HG02798 (cell line): ENCODE measurements around the gene LENG1.

Experiments
- ATAC-seq: cut with Tn5 transposase; IDR thresholded peaks from one replicate; pipeline ENCODE4 v1.9.1; 2021; ENCODE audit warnings: mild to moderate bottlenecking; ENCODE audit not compliant: unreplicated experiment, poor library complexity

Gene LENG1

DNA sequence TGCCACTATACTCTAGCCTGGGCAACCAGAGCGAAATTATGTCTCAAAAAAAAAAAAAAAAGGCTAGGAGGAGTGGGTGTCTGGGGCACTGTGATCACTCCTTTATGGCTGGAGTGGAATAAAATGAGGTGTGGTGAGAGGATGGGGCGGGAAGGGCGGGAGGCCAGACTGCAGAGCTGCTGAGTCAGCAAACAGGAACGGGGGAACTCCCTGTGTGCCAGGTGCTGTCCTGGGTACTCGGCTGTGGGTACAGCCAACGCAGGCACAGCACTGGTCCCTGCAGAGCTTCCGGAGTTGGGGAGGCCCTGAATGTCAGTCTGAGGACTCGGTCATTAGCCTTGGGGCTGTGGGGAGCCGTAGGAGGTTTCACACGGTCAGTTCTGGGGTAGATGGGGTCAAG, 38.3 kb downstream of the LENG1 start:
- no peak for ATAC-seq

DNA sequence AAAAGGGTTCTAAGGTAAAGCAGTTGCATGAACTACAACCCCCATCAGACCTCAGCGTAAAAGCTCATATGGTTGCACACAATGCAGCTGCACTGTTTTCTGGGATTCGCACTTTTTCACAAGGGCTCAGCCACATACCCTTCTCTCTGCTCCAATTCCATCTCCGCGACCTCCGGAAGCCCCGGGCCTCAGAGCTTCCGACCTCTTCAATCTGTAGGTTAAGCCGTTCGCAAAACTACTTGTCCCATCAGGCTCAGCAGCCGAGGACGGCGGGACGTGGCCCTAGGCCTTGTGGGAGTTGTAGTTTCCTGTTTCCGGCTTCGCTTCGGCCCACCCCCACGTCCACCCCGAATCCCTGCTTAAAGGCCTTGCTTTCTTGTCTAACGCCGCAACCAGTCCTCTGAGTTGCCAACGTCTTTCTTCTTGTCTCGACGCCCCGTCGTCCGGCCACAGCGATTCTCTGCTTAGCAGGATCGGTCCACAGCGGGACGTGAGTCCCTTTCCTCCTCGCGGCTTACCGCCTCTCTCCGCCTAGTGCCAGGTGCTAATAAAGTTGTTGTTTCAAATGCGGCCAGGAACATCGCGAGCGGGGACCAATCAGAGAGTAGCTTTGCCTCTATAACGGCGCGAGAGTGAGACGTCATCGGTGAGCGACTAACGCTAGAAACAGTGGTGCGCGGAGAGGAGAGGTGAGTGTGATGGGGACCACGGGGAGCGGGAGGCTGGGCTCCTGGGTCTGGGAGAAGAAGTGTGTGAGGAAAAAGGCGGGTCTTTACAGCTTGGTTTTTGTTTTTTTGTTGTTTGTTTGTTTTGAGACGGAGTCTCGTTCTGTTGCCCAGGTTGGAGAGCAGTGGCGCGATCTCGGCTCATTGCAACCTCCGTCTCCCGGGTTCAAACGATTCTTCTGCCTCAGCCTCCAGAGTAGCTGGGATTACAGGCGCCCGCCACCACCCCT, 44.1 kb downstream of the LENG1 start, which contains the start of the genes PRPF31 and TFPT:
PRPF31 (plus strand) TSS at position 646 of the 955 bp plus-strand sequence. CDS start 2,525 bp downstream, outside the sequence.
TFPT (minus strand) TSS at position 549 of the 955 bp plus-strand sequence; CDS start at position 161, 388 bp downstream.
- ATAC-seq, result peak; percentile 88

DNA sequence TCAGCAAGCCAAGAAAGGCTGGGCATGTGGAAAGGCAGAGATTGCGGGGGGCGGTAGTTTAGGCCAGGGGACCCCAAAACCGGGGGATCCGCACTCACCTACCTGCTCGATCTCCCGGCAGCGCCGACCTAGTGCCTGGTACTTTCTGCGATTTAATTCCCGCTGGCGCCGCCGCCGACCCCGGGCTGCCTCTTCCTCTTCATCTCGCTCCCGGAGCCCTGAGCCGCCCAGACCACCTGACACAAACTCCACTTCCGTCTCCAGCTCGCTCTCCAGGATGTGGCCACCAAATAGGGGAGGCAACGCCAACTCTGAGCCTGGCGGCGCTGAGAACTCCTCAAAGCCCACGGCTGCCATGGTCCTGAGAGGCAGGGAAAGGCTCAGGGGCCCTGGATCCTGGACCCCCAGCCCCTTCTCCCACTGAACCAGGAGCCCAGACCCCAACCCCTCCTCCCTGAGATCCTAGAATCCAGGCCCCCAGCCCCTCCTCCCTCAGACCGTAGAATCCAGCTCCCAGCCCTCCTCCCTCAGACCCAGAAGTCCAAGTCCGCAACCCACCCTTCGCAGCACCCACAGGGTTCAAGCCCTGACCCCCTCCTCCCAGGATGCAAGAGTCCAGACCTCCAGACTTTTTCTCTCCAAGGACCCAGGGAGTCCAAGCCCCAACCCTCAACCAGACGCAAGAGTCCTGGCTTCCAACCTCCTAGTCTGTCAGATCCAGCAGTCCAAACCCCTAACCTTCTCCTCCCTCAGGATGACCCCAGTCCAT, 45.0 kb downstream of the LENG1 start:
- no peak for ATAC-seq

DNA sequence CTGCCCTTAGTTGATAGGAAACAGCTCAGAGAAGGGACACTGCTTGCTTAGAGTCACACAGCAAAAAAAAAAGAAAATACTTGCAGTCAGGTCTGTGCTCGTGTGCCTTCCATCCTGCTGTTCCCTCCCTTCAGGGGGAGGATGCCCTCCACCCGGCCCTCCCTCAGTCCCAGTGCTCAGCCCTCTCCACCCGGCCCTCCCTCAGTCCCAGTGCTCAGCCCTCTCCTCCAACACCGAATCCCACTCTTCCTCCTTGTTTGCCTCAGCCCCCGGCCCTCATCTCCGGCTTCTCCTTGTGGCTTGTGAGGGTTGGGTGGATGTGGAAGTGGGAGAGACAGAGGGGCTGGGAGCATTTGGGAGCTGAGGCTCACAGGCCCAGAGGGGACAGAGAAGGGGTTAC, 49.9 kb downstream of the LENG1 start:
- ATAC-seq, result no peak

DNA sequence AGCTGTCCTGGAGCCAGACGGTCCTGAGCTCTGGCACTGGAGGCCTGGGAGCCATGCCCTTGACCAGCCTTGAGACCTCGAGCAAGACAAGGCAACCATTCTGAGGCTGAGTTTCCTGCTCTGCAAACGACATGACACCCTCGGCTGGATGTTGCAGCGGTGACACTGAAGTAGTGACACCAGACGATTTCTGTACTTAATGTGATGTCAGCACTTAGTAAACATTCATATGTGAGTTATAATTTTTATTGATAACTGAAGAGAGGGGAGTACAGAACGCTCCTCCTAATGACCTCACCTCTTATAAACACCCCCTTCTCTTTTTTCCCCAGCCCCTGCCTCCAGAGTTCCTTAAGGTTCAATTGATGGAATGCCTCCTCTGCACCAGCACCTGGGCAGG, 51.0 kb downstream of the LENG1 start:
- no peak for ATAC-seq

DNA sequence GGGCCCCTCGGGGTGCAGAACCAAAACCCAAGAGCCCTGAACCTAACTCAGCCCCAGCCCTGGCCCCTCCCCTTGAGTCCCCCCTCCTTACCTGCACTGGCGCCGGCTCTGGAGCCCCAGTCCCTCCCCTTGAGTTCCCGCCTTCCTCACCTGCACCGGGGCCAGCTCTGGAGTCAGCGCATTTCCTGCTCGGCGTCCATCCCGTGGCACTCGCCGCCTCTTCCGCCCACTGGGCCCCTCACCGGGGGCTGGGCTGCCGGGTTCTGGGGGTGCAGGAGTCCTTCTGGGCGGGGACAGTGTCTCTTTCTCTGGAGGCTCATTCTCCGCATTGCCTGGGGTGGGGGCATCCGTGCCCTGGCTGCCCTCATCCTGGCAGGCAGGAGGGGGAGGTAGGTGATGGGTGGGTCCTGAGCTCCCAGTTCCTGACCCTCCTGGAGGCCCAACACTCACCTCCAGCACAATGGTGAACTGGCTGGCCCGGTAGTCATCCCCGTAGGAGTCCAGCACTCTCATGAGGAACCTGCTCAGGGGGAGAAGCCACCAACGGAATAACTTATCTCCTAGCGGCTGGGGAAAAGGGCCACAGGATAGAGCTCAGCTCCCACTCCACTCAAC, 51.5 kb downstream of the LENG1 start:
- ATAC-seq, result no peak

DNA sequence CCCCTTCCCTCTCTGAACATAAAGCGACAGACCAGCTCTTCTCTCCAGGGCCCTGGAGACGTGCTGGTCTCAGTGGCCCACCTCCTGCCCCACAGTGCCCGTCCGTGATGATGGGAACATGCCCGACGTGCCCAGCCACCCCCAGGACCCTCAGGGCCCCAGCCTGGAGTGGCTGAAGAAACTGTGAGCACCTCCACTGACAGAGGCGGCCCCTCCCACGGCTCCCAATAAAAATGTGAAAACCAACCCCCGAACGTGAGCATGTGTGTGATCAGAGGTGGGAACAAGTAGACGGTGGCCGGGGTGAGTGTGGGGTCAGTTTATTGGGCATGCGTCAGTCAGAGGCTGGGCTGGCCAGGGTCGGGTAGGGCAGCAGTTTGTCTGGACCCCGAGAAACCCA, 52.8 kb downstream of the LENG1 start:
- no peak for ATAC-seq

DNA sequence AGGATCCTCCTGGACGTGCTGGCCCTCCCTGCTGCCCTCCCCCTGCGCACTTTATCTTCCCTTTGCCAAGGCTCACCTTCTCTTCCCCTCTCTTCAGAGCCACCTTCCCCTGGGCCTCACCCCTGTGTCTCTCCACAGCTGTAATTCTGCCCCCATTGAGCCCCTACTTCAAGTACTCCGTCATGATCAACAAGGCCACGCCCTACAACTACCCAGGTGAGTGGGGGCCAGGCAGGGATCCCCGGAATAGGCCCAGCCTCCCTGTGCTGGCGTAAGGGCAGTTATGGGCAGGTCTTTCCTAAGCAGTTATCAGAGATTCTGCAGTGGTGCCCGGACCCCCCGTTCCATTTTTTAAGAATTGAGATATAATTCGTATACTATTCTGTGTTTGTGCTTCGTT, 53.7 kb downstream of the LENG1 start:
- ATAC-seq, result no peak
